ENCODE results near the gene LYPLAL1. TPM values are rescaled to one million over a fixed set of nuclear protein-coding genes. Genes with fewer than 3 reads are reported as not detected.
A peak's percentile ranks its signal among the peaks of the same experiment; 100 is the strongest.

The LYPLAL1 gene
- total RNA-seq, 1 experiment from 2014 or later = 21.1 TPM

DNA sequence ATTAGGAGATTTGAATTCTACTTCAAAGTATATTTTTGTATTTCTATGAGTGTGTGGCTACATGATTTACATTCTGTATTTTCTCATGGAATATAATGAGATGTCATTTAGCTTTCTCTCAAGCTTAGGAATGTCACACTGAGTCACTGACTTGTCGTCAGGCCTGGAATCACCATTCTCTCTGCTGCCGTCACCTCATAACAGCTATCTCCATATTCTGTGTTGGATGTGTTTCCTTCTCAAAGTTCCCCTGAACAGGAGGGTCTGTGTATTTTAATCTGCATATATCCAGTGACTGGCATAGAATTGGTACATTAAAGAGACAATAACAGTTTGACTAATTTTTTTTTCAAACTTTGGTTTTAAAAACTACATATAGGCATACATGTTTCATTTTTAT, 35.9 kb downstream of the LYPLAL1 start:
- Histone ChIP-seq H3K9ac (ENCODE audit: extremely low read depth, insufficient read length, low read length) (no peak overlapping the region), H4K91ac (ENCODE audit: insufficient read length, low read depth, low read length) (no peak overlapping the region), H3K14ac (ENCODE audit: insufficient read depth, low read length) (no peak overlapping the region), H2BK120ac (ENCODE audit: low read depth, low read length, poor library complexity, severe bottlenecking) (no peak overlapping the region), H4K8ac (replicated peaks; ENCODE audit: insufficient read length, low read depth, low read length) (no peak overlapping the region), H3T11ph (ENCODE audit: low read length) (no peak overlapping the region), H3K4me1 (ENCODE audit: insufficient read depth, low read length) (no peaks in the 10 kb centered on the region), H3K23me2 (ENCODE audit: insufficient read length, low read depth, low read length, poor library complexity, severe bottlenecking) (no peaks in the 10 kb centered on the region), H4K20me1 (ENCODE audit: control insufficient read depth, insufficient read depth, insufficient read length) (no peaks in the 10 kb centered on the region), H3K79me2 (ENCODE audit: insufficient read depth, low read length) (no peaks in the 10 kb centered on the region), H3K18ac (ENCODE audit: insufficient read length, low read depth, low read length) (no peak overlapping the region), H3K27me3 (ENCODE audit: insufficient read depth, low read length) (no peaks in the 10 kb centered on the region), H3K79me1 (ENCODE audit: insufficient read depth, low read depth, low read length, poor library complexity, severe bottlenecking) (no peaks in the 10 kb centered on the region), H2AK5ac (ENCODE audit: insufficient read length, low read length) (no peak overlapping the region), H2BK12ac (ENCODE audit: insufficient read length, low read depth, low read length) (no peak overlapping the region), H2BK5ac (ENCODE audit: insufficient read length, low read length) (no peak overlapping the region), H3K27ac (ENCODE audit: insufficient read length, low read depth, low read length) (no peak overlapping the region), H2BK20ac (ENCODE audit: low read depth, low read length, poor library complexity, severe bottlenecking) (no peak overlapping the region), H3K4ac (ENCODE audit: low read depth, low read length) (no peak overlapping the region), H3K23ac (ENCODE audit: insufficient read length, low read depth, low read length) (no peak overlapping the region), H4K5ac (ENCODE audit: insufficient read length, low read depth, low read length) (no peak overlapping the region), H3K9me3 (ENCODE audit: control insufficient read depth, low read depth, low read length) (no peaks in the 10 kb centered on the region), H2BK15ac (ENCODE audit: low read depth, low read length) (no peak overlapping the region), H3K4me2 (ENCODE audit: insufficient read depth, insufficient read length, low read length) (no peak overlapping the region), H3K56ac (ENCODE audit: insufficient read length, low read depth, low read length) (no peak overlapping the region), H2AFZ (ENCODE audit: low read length) (no peak overlapping the region)
- no peaks in the 10 kb centered on the region for H3K4me1 Mint-ChIP-seq
- peak overlapping the region in 1 of 3 experiments; percentile 58; a peak in 1 of 7 replicates for H3K27ac Mint-ChIP-seq
- H3K9me3 Mint-ChIP-seq = no peaks in the 10 kb centered on the region
- no CpG with 5 or more reads among the region's 2 CpGs for WGBS (ENCODE audit: extremely low coverage, insufficient read length, low lambda C conversion rate)
- TF ChIP-seq CTCF (conservative IDR thresholded peaks at IDR 0.05) = no peak
- no peaks in the 10 kb centered on the region for H3K27me3 Mint-ChIP-seq (ENCODE audit: low read depth)
- DNase-seq = no peak
- H3K36me3 Mint-ChIP-seq (ENCODE audit: insufficient read depth in 1 of 3, low read depth in 3 of 3) = peaks cover 0 to 1% (median 0%) of the 10 kb centered on the region in 3 experiments; a peak in 2 of 7 replicates
- no peak overlapping the region for H3K4me3 Mint-ChIP-seq
